SU-DHL-6 (cell line): ENCODE results near the gene KSR1.
"Not testable (repeated sequence)": the region's sequence is repeated elsewhere in the genome, so short reads cannot be mapped to it uniquely, and the experiment has no call there.

Experiments used
- H2AFZ ChIP-seq: fragments of 200-600 bp; sonication (generic); 2 replicates; pipeline ENCODE4 v1.6.1; 2014; ENCODE audit warnings: low read depth, mild to moderate bottlenecking, moderate library complexity, mixed read lengths, antibody characterized with exemption, low read length; ENCODE audit not compliant: severe bottlenecking
- H3F3A ChIP-seq: fragments of 200-600 bp; shearing (Covaris generic); 2 replicates; pipeline ENCODE4 v1.6.0; 2016; ENCODE audit warnings: antibody characterized with exemption, mild to moderate bottlenecking; ENCODE audit not compliant: insufficient read depth
- H3K27ac ChIP-seq: fragments of 200-600 bp; sonication (generic); 2 replicates; pipeline ENCODE4 v1.5.1; 2016; ENCODE audit warnings: low read depth, mild to moderate bottlenecking, low read length, moderate library complexity, mixed read lengths
- H3K27me3 ChIP-seq: fragments of 200-600 bp; sonication (generic), shearing (Covaris generic); 2 replicates; pipeline ENCODE4 v1.6.0; 2014; ENCODE audit warnings: mild to moderate bottlenecking, low read length
- H3K36me3 ChIP-seq: fragments of 200-600 bp; sonication (generic); 2 replicates; pipeline ENCODE4 v1.6.1; 2014; ENCODE audit warnings: mild to moderate bottlenecking, low read length, mixed read lengths
- H3K4me2 ChIP-seq: fragments of 300-600, 200-600 bp; shearing (Covaris generic), sonication (generic); 2 replicates; pipeline ENCODE4 v1.6.0; 2014; ENCODE audit warnings: low read length, low read depth, mild to moderate bottlenecking; ENCODE audit not compliant: poor library complexity, severe bottlenecking
- H3K4me3 ChIP-seq: fragments of 200-600 bp; sonication (generic); 2 replicates; pipeline ENCODE4 v1.5.1; 2014; ENCODE audit warnings: antibody characterized with exemption, low read length, mild to moderate bottlenecking, mixed read lengths; ENCODE audit not compliant: insufficient read depth, poor library complexity, severe bottlenecking
- H3K79me2 ChIP-seq: fragments of 200-600 bp; sonication (generic); 2 replicates; pipeline ENCODE4 v1.6.1; 2014; ENCODE audit warnings: mild to moderate bottlenecking, low read length, moderate library complexity; ENCODE audit not compliant: insufficient read depth
- H3K9ac ChIP-seq: fragments of 200-600 bp; sonication (generic); 2 replicates; pipeline ENCODE4 v1.7.0; 2014; ENCODE audit warnings: mild to moderate bottlenecking, low read length
- H3K9me2 ChIP-seq: fragments of 200-600 bp; sonication (generic); replicated peaks from 2 replicates; pipeline ENCODE4 v1.6.1; 2014; ENCODE audit warnings: low read length; ENCODE audit not compliant: insufficient read depth
- H3K9me3 ChIP-seq: fragments of 200-600 bp; sonication (generic); 2 replicates; pipeline ENCODE4 v1.6.1; 2014; ENCODE audit warnings: low read length, mixed read lengths; ENCODE audit not compliant: insufficient read depth
- H4K20me1 ChIP-seq: fragments of 200-600 bp; sonication (generic); 2 replicates; pipeline ENCODE4 v1.6.1; 2014; ENCODE audit warnings: low read depth, mild to moderate bottlenecking, antibody characterized with exemption, low read length, moderate library complexity, mixed read lengths
- CTCF ChIP-seq: fragments of 200-600 bp; sonication (generic); IDR thresholded peaks from one replicate; pipeline ENCODE4 v1.5.1; 2017; ENCODE audit warnings: antibody characterized with exemption, mild to moderate bottlenecking, low read length, moderate library complexity; ENCODE audit not compliant: insufficient read depth, poor library complexity, severe bottlenecking
- EZH2phosphoT487 ChIP-seq: fragments of 200-600 bp; sonication (generic), shearing (Covaris generic); conservative IDR thresholded peaks from 2 replicates; pipeline ENCODE4 v1.6.1; 2018; ENCODE audit warnings: mild to moderate bottlenecking, antibody characterized with exemption, low read length, moderate library complexity, mixed read lengths

The KSR1 gene

DNA sequence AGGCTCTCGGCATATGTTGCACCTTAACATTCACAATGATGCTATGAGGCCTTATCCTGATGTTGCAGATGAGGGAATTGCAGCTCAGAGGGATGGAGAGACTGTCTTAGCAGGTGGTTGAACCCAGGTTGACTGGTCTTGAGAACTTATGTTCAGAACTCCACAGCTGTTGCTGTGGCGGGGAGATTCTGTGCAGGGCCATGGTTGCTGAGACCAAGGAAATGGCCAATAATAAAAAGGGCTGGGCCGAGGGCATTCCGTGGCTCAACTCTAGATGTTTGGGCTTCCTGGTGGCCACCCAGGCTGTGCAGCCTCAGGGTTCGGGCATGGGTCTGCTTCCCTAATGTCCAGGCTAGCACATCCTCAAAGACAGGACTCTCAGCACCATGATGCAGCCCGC, 5.9 kb downstream of the KSR1 start:
- H3K9me3 ChIP-seq: no peaks in the 10 kb centered on the region
- no peaks in the 10 kb centered on the region for H3F3A ChIP-seq
- no peaks in the 10 kb centered on the region for H4K20me1 ChIP-seq
- H3K27ac ChIP-seq: no peak overlapping the region
- no peaks in the 10 kb centered on the region for H3K9me2 ChIP-seq
- no peak overlapping the region for H3K4me3 ChIP-seq
- H3K79me2 ChIP-seq: no peaks in the 10 kb centered on the region
- H3K4me2 ChIP-seq: no peak overlapping the region
- H3K9ac ChIP-seq: no peak overlapping the region
- H3K27me3 ChIP-seq: no peaks in the 10 kb centered on the region
- H2AFZ ChIP-seq: no peak overlapping the region
- TF ChIP-seq CTCF (no peak), EZH2phosphoT487 (no peak)
- H3K36me3 ChIP-seq: no peaks in the 10 kb centered on the region

- no peak overlapping the region for H3K9ac ChIP-seq
- H3K27ac ChIP-seq: no peak overlapping the region
- no peaks in the 10 kb centered on the region for H3K36me3 ChIP-seq
- H4K20me1 ChIP-seq: no peaks in the 10 kb centered on the region
- H3K79me2 ChIP-seq: no peaks in the 10 kb centered on the region
- H3K9me2 ChIP-seq: no peaks in the 10 kb centered on the region
- no peak overlapping the region for H2AFZ ChIP-seq
- H3F3A ChIP-seq: no peaks in the 10 kb centered on the region
- H3K4me3 ChIP-seq: no peak overlapping the region
- no peaks in the 10 kb centered on the region for H3K27me3 ChIP-seq
- no peaks in the 10 kb centered on the region for H3K9me3 ChIP-seq
- no peak overlapping the region for H3K4me2 ChIP-seq
- TF ChIP-seq CTCF (no peak), EZH2phosphoT487 (no peak)
Measured at GRCh38 chr17:27462714-27463113, 6.5 kb downstream of the KSR1 start.

- no peaks in the 10 kb centered on the region for H4K20me1 ChIP-seq
- no peaks in the 10 kb centered on the region for H3K9me2 ChIP-seq
- no peak overlapping the region for H3K9ac ChIP-seq
- TF ChIP-seq CTCF (no peak), EZH2phosphoT487 (no peak)
- H3K79me2 ChIP-seq: no peaks in the 10 kb centered on the region
- no peaks in the 10 kb centered on the region for H3K36me3 ChIP-seq
- no peaks in the 10 kb centered on the region for H3K27me3 ChIP-seq
- no peaks in the 10 kb centered on the region for H3F3A ChIP-seq
- H2AFZ ChIP-seq: no peak overlapping the region
- H3K9me3 ChIP-seq: no peaks in the 10 kb centered on the region
- no peak overlapping the region for H3K4me2 ChIP-seq
- no peak overlapping the region for H3K27ac ChIP-seq
- H3K4me3 ChIP-seq: no peak overlapping the region
Measured at GRCh38 chr17:27463235-27463677, 7.0 kb downstream of the KSR1 start.

DNA sequence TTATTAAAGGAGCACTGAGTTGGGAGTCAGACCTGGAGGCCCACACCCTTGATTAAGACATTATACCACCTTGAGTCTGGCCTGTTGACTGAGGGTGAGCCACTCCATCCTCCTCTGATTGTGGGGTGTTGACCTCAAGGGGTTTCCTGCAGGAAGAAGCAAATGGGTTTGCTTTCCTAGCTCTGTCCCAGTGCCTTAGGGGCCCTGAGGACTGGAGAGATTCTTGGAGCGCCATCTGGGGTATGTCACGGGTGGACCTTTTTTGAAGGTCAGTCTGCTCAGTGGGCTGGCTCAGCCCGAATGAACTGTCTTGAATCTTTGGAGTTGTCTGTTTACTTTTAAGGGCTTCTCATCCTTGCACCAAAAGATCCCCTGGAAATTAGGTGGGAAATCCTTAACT, 7.8 kb downstream of the KSR1 start:
- not testable (repeated sequence) for H3K27ac ChIP-seq, H3K27me3 ChIP-seq, H3K9me2 ChIP-seq, H3K9me3 ChIP-seq, H3K4me2 ChIP-seq, H3F3A ChIP-seq, H3K36me3 ChIP-seq, H3K79me2 ChIP-seq, H3K4me3 ChIP-seq, H4K20me1 ChIP-seq, H2AFZ ChIP-seq, H3K9ac ChIP-seq
